Neural cell (in vitro differentiated cells): ENCODE data around the gene PMPCA.

Source experiments
- CTCF ChIP-seq: fragments of 450-650 bp; IDR thresholded peaks from 2 replicates; pipeline ENCODE4 v1.5.1; 2014; ENCODE audit warnings: antibody characterized with exemption, mild to moderate bottlenecking, moderate library complexity; ENCODE audit not compliant: poor library complexity, severe bottlenecking
- EP300 ChIP-seq: fragments of 450-650 bp; conservative IDR thresholded peaks from 2 replicates; pipeline ENCODE4 v1.6.1; 2014; ENCODE audit warnings: antibody characterized with exemption, mild to moderate bottlenecking, moderate library complexity; ENCODE audit not compliant: poor library complexity, severe bottlenecking
- EZH2 ChIP-seq: fragments of 200-600, 300-800 bp; shearing (Covaris generic), sonication (generic); IDR thresholded peaks from 2 replicates; pipeline ENCODE4 v1.6.1; 2014; ENCODE audit warnings: antibody characterized with exemption, low read length, borderline replicate concordance, mild to moderate bottlenecking; ENCODE audit not compliant: insufficient read depth, poor library complexity, severe bottlenecking
- MXI1 ChIP-seq: fragments of 450-650 bp; conservative IDR thresholded peaks from 2 replicates; pipeline ENCODE4 v1.6.1; 2014; ENCODE audit warnings: antibody characterized with exemption, mild to moderate bottlenecking; ENCODE audit not compliant: poor library complexity, severe bottlenecking
- POLR2AphosphoS5 ChIP-seq: IDR thresholded peaks from 2 replicates; pipeline ENCODE4 v1.6.1; 2012
- RAD21 ChIP-seq: fragments of 450-650 bp; conservative IDR thresholded peaks from 2 replicates; pipeline ENCODE4 v1.6.1; 2014; ENCODE audit warnings: antibody characterized with exemption, mild to moderate bottlenecking, moderate library complexity
- REST ChIP-seq: IDR thresholded peaks from 2 replicates; pipeline ENCODE4 v1.6.1; 2012; ENCODE audit warnings: borderline replicate concordance
- SMC3 ChIP-seq: fragments of 450-650 bp; conservative IDR thresholded peaks from 2 replicates; pipeline ENCODE4 v1.6.1; 2014; ENCODE audit warnings: antibody characterized with exemption, mild to moderate bottlenecking, moderate library complexity; ENCODE audit not compliant: poor library complexity
- TAF1 ChIP-seq: IDR thresholded peaks from 2 replicates; pipeline ENCODE4 v1.6.1; 2012; ENCODE audit warnings: low read depth

- TF ChIP-seq CTCF (no peak), POLR2AphosphoS5 (no peak), EZH2 (no peak), EP300 (no peak), REST (no peak), TAF1 (no peak), SMC3 (no peak), RAD21 (no peak), MXI1 (no peak)
Observed at GRCh38 chr9:136437430-136437829, 27.0 kb downstream of the PMPCA start.
